ENCODE results near the gene HOXA7.

Gene HOXA7

GRCh38 chr7:27133409-27134231 is 22.9 kb downstream of the HOXA7 start:
- Histone ChIP-seq H3K9ac (ENCODE audit: low read length) (no peak overlapping the region), H3K27me3 (ENCODE audit: control insufficient read depth, insufficient read depth, low read length) (peaks cover 100% of the 10 kb centered on the region)

DNA sequence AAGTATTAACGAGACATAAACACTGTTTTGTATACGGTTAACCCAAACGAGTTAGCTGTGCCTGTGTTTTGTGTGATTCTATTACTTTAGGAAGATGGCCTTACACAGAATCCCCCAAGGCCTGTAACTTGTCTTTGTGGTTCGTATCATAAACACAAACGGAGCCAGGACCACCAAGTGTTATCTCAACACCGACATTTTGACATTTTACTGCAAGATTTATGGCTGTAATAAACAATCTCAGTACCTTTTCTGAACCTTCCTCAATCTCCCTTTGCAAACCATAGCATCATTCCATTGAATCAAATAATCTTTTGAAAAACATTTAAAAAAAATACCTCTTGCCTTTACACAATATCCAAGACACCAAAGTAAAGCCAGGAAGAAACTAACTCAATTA is 23.5 kb downstream of the HOXA7 start:
- Histone ChIP-seq H3K9ac (ENCODE audit: low read length) (no peak overlapping the region), H3K27ac (ENCODE audit: low read length) (no peak overlapping the region), H3K4me1 (ENCODE audit: control insufficient read depth, low read depth, low read length) (peaks cover 5% of the 10 kb centered on the region), H3K9me3 (ENCODE audit: control insufficient read depth, low read depth, low read length) (no peaks in the 10 kb centered on the region), H3K27me3 (ENCODE audit: control insufficient read depth, insufficient read depth, low read length) (peaks cover 100% of the 10 kb centered on the region), H3K36me3 (ENCODE audit: control insufficient read depth, low read depth, low read length) (no peaks in the 10 kb centered on the region), H3K4me3 (ENCODE audit: low read length) (no peak overlapping the region)

More at GRCh38 chr7:27133409-27134231, 22.9 kb downstream of the HOXA7 start:
- Histone ChIP-seq H3K4me3 (ENCODE audit: low read length) (no peak overlapping the region), H3K9me3 (ENCODE audit: control insufficient read depth, low read depth, low read length) (no peaks in the 10 kb centered on the region), H3K36me3 (ENCODE audit: control insufficient read depth, low read depth, low read length) (no peaks in the 10 kb centered on the region), H3K4me1 (ENCODE audit: control insufficient read depth, low read depth, low read length) (peaks cover 5% of the 10 kb centered on the region), H3K27ac (ENCODE audit: low read length) (no peak overlapping the region)

- Histone ChIP-seq H3K4me1 (ENCODE audit: control insufficient read depth, low read depth, low read length) (peaks cover 5% of the 10 kb centered on the region), H3K27me3 (ENCODE audit: control insufficient read depth, insufficient read depth, low read length) (peaks cover 100% of the 10 kb centered on the region)
Observed at GRCh38 chr7:27132214-27132613, 24.3 kb downstream of the HOXA7 start.

GRCh38 chr7:27131390-27131819 is 25.1 kb downstream of the HOXA7 start:
- H3K4me1 ChIP-seq (ENCODE audit: control insufficient read depth, low read depth, low read length): peaks cover 5% of the 10 kb centered on the region
- H3K9me3 ChIP-seq (ENCODE audit: control insufficient read depth, low read depth, low read length): no peaks in the 10 kb centered on the region
- peaks cover 100% of the 10 kb centered on the region for H3K27me3 ChIP-seq (ENCODE audit: control insufficient read depth, insufficient read depth, low read length)
- peak overlapping the region; percentile 48 for H3K4me3 ChIP-seq (ENCODE audit: low read length)
- H3K36me3 ChIP-seq (ENCODE audit: control insufficient read depth, low read depth, low read length): no peaks in the 10 kb centered on the region
- no peak overlapping the region for H3K9ac ChIP-seq (ENCODE audit: low read length)
- no peak overlapping the region for H3K27ac ChIP-seq (ENCODE audit: low read length)

More at GRCh38 chr7:27132214-27132613, 24.3 kb downstream of the HOXA7 start:
- no peak overlapping the region for H3K9ac ChIP-seq (ENCODE audit: low read length)
- H3K9me3 ChIP-seq (ENCODE audit: control insufficient read depth, low read depth, low read length): no peaks in the 10 kb centered on the region
- no peak overlapping the region for H3K27ac ChIP-seq (ENCODE audit: low read length)
- no peak overlapping the region for H3K4me3 ChIP-seq (ENCODE audit: low read length)
- H3K36me3 ChIP-seq (ENCODE audit: control insufficient read depth, low read depth, low read length): no peaks in the 10 kb centered on the region

DNA sequence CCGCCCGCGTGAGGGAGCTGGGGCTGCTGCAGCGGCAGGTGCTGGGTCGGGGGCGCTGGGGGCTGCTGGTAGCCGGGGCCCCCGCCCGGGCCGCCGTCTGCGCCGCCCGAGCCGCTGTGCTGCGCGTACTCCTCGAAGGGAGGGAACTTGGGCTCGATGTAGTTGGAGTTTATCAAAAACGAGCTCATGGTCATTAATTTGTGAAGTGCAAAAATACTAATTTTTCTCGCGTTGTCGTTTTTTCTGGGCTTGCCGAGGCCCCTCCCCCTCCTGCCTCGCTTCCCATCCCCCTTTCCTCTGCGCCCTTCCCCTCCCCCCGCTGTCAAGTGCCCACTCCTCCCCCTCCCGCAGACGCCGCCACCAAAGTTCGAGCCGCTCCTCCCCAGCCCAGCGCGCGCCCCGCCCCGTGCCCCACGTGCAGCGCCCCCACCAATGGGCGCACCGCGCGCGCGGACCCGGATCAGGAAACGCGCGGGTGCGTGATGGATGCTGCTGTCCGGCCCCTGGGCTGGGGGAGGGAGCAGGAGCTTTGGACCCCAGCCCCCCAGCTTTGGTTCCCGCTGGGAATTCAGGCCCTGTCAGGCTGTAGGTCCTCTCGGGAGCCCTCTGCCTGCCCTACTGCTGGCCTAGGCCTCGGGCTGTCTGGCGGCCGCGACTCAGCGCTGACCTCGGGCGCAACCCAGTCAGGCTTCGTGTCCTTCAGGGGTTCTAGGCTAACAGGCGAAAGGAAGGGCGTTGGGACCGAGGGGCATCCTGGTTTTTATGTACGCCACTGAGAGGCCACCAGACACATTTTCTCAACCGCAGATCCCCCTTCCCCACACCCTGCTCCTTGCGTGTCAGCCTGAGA is 25.7 kb downstream of the HOXA7 start, which contains the start of gene HOXA4:
TSS of gene HOXA4 (minus strand) at position 218 of the 850 bp plus-strand sequence. CDS start at position 194, 24 bp downstream.
- Histone ChIP-seq H3K27me3 (ENCODE audit: control insufficient read depth, insufficient read depth, low read length) (peaks cover 100% of the 10 kb centered on the region), H3K9me3 (ENCODE audit: control insufficient read depth, low read depth, low read length) (no peaks in the 10 kb centered on the region), H3K4me1 (ENCODE audit: control insufficient read depth, low read depth, low read length) (peaks cover 5% of the 10 kb centered on the region), H3K4me3 (ENCODE audit: low read length) (peak within 1 kb of the TSS; percentile 48), H3K36me3 (ENCODE audit: control insufficient read depth, low read depth, low read length) (no peaks in the 10 kb centered on the region), H3K9ac (ENCODE audit: low read length) (no peak within 1 kb of the TSS), H3K27ac (ENCODE audit: low read length) (no peak within 1 kb of the TSS)

GRCh38 chr7:27129729-27130539 is 26.5 kb downstream of the HOXA7 start:
- Histone ChIP-seq H3K9ac (ENCODE audit: low read length) (no peak overlapping the region), H3K27ac (ENCODE audit: low read length) (no peak overlapping the region), H3K9me3 (ENCODE audit: control insufficient read depth, low read depth, low read length) (no peaks in the 10 kb centered on the region), H3K27me3 (ENCODE audit: control insufficient read depth, insufficient read depth, low read length) (peaks cover 100% of the 10 kb centered on the region), H3K4me3 (ENCODE audit: low read length) (no peak overlapping the region), H3K36me3 (ENCODE audit: control insufficient read depth, low read depth, low read length) (no peaks in the 10 kb centered on the region), H3K4me1 (ENCODE audit: control insufficient read depth, low read depth, low read length) (peaks cover 5% of the 10 kb centered on the region)

- Histone ChIP-seq H3K9me3 (ENCODE audit: control insufficient read depth, low read depth, low read length) (no peaks in the 10 kb centered on the region), H3K4me1 (ENCODE audit: control insufficient read depth, low read depth, low read length) (peaks cover 5% of the 10 kb centered on the region), H3K4me3 (ENCODE audit: low read length) (no peak overlapping the region), H3K36me3 (ENCODE audit: control insufficient read depth, low read depth, low read length) (no peaks in the 10 kb centered on the region), H3K27me3 (ENCODE audit: control insufficient read depth, insufficient read depth, low read length) (peaks cover 100% of the 10 kb centered on the region), H3K27ac (ENCODE audit: low read length) (no peak overlapping the region), H3K9ac (ENCODE audit: low read length) (no peak overlapping the region)
Observed at GRCh38 chr7:27128776-27129728, 27.4 kb downstream of the HOXA7 start.

- no peak overlapping the region for H3K4me3 ChIP-seq (ENCODE audit: low read length)
- H3K27ac ChIP-seq (ENCODE audit: low read length): no peak overlapping the region
- peaks cover 5% of the 10 kb centered on the region for H3K4me1 ChIP-seq (ENCODE audit: control insufficient read depth, low read depth, low read length)
- peaks cover 100% of the 10 kb centered on the region for H3K27me3 ChIP-seq (ENCODE audit: control insufficient read depth, insufficient read depth, low read length)
- H3K9ac ChIP-seq (ENCODE audit: low read length): no peak overlapping the region
- no peaks in the 10 kb centered on the region for H3K9me3 ChIP-seq (ENCODE audit: control insufficient read depth, low read depth, low read length)
- H3K36me3 ChIP-seq (ENCODE audit: control insufficient read depth, low read depth, low read length): no peaks in the 10 kb centered on the region
Observed at GRCh38 chr7:27128034-27128433, 28.4 kb downstream of the HOXA7 start.

DNA sequence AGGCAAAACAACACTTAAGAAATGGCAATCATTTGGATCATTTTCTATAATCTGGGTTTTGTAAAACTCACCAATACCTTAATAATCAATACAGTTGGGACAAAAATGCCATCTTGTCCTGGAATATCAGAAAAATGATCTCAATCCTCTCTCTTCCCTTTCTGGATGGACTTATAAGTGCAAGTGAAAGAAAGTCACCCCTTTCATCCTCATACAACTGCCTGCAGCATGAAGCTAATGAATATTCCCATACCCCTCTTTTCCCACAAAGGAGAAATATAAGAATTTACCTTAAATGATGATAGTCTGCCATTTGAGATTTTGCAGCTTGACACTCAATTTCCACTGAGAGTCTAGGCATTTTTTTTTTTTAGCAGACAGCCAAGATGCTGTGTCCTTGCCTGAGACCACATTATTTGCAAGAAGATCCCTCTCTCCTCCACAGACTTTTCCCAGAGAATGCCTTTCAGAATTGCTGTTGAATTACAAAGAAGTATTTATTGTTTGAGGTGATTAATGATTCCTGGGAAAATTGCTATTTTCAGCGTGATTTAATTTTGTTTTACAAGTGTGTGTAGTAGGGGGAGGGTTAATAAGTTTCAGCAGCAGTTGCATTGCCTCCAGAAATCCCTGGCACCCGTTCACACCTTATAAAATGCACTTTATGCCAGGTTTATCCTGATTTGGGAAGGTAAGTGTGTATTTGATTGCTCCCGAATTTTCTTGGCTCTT is 29.7 kb downstream of the HOXA7 start:
- Histone ChIP-seq H3K36me3 (ENCODE audit: control insufficient read depth, low read depth, low read length) (no peaks in the 10 kb centered on the region), H3K9me3 (ENCODE audit: control insufficient read depth, low read depth, low read length) (no peaks in the 10 kb centered on the region), H3K27ac (ENCODE audit: low read length) (no peak overlapping the region), H3K4me1 (ENCODE audit: control insufficient read depth, low read depth, low read length) (peaks cover 5% of the 10 kb centered on the region), H3K4me3 (ENCODE audit: low read length) (no peak overlapping the region), H3K9ac (ENCODE audit: low read length) (no peak overlapping the region), H3K27me3 (ENCODE audit: control insufficient read depth, insufficient read depth, low read length) (peaks cover 100% of the 10 kb centered on the region)

DNA sequence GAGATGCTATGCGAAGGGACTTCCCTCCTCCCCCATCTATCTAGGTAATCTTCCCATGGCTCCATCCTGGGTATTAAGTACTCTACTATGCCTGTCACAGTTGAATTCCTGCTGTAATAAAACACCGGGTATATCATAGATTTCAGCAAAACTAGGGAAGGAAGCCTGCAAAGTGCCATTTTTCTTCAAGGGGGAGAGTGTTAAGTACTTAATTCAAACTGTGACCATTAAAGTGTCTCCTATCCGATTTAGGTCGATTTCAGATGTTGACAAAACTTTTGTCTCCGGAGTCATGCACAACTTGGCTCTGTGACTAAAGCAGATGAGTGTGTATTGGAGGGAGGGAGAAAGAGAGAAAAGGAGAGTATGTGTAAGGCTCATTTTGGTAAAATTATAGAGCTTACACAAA is 30.5 kb downstream of the HOXA7 start:
- Histone ChIP-seq H3K4me1 (ENCODE audit: control insufficient read depth, low read depth, low read length) (no peaks in the 10 kb centered on the region), H3K4me3 (ENCODE audit: low read length) (no peak overlapping the region), H3K9me3 (ENCODE audit: control insufficient read depth, low read depth, low read length) (no peaks in the 10 kb centered on the region), H3K36me3 (ENCODE audit: control insufficient read depth, low read depth, low read length) (no peaks in the 10 kb centered on the region), H3K9ac (ENCODE audit: low read length) (no peak overlapping the region), H3K27ac (ENCODE audit: low read length) (no peak overlapping the region), H3K27me3 (ENCODE audit: control insufficient read depth, insufficient read depth, low read length) (peaks cover 100% of the 10 kb centered on the region)
